HCT116 (cell line): ENCODE results near the gene MAP3K5. TPM values are rescaled to one million over a fixed set of nuclear protein-coding genes. Genes with fewer than 3 reads are reported as not detected.

Source experiments
- ATAC-seq: fragments of 200-7000 bp; cut with Tn5 transposase; 2 replicates; pipeline ENCODE4 v1.9.1; 2020; ENCODE audit warnings: mild to moderate bottlenecking, moderate library complexity
- BruUV-seq: library from RNA; stranded (reverse); fragments of 400-500 nt; replicated peaks from 2 replicates; lab custom pipeline; 2021; lab: Mats Ljungman, UMichigan
- CTCF ChIA-PET: fragments of 300-600 bp; sonication (Branson Sonifier 250); formaldehyde crosslinking; loops from one replicate; lab custom pipeline; 2021; ENCODE audit warnings: antibody characterized with exemption; lab: Charles Lee
- POLR2A ChIA-PET: fragments of 300-600, 350-600 bp; sonication (Branson Sonifier 250); formaldehyde crosslinking; loops from one replicate; lab custom pipeline; 2021; ENCODE audit warnings: antibody characterized with exemption; lab: Charles Lee
- RAD21 ChIA-PET, 2 experiments: fragments of 300-600 bp; sonication (Branson Sonifier 250); formaldehyde crosslinking; loops; one replicate each; lab custom pipeline; 2023; ENCODE audit warnings: low total read pairs in 2 of 2; ENCODE audit not compliant: uncharacterized antibody in 2 of 2, unreplicated experiment in 2 of 2, low non-redundant PET in 1 of 2; lab: Charles Lee
- DNase-seq: peaks from one replicate; pipeline ENCODE4 v3.0.0-alpha.2; 2010; ENCODE audit warnings: low read depth, low spot score
- H2AFZ ChIP-seq: fragments of 200-600 bp; shearing (Covaris generic), sonication (generic); 2 replicates; pipeline ENCODE4 v1.6.1; 2017; ENCODE audit warnings: low read depth, mixed run types, mixed read lengths, antibody characterized with exemption, low read length; ENCODE audit not compliant: poor library complexity, severe bottlenecking
- H3K27ac ChIP-seq: 2 replicates; pipeline ENCODE4 v1.5.1; 2012; ENCODE audit warnings: low read depth, low read length
- H3K27me3 ChIP-seq: fragments of 200-600 bp; sonication (generic); 2 replicates; pipeline ENCODE4 v1.6.1; 2016; ENCODE audit warnings: mixed run types, low read length, mixed read lengths; ENCODE audit not compliant: insufficient read depth
- H3K36me3 ChIP-seq, 2 experiments: fragments of 200-500 bp in 1 of 2; fragments of 200-600 bp in 1 of 2; sonication (Bioruptor generic) in 1 of 2; sonication (generic) in 1 of 2; 2 replicates each; pipeline versions ENCODE4 v1.5.1 to v1.6.1; 2014 to 2016; ENCODE audit warnings: low read length in 2 of 2, inconsistent platforms in 1 of 2, mixed read lengths in 1 of 2, mixed run types in 1 of 2; ENCODE audit not compliant: insufficient read depth in 2 of 2, control insufficient read depth in 1 of 2
- H3K4me1 ChIP-seq, 2 experiments: fragments of 200-600 bp in 1 of 2; sonication (generic) in 1 of 2; 2 replicates each; pipeline versions ENCODE4 v1.5.1 to v1.6.1; 2012 to 2017; ENCODE audit warnings: low read length in 2 of 2, inconsistent platforms in 1 of 2, mild to moderate bottlenecking in 1 of 2, mixed read lengths in 1 of 2, mixed run types in 1 of 2, moderate library complexity in 1 of 2; ENCODE audit not compliant: insufficient read depth in 2 of 2, control insufficient read depth in 1 of 2
- H3K4me2 ChIP-seq: fragments of 200-600 bp; sonication (generic); 2 replicates; pipeline ENCODE4 v1.6.1; 2017; ENCODE audit warnings: mixed run types, low read length, mixed read lengths
- H3K4me3 ChIP-seq, 2 experiments: fragments of 200-600 bp in 1 of 2; sonication (generic) in 1 of 2; replicated peaks in 1 of 2; 2 replicates each; pipeline ENCODE4 v1.5.1; 2011 to 2016; ENCODE audit warnings: low read length in 2 of 2, control low read depth in 1 of 2, low read depth in 1 of 2, mild to moderate bottlenecking in 1 of 2, mixed read lengths in 1 of 2, mixed run types in 1 of 2
- H3K79me2 ChIP-seq: fragments of 200-600 bp; sonication (generic); 2 replicates; pipeline ENCODE4 v1.6.1; 2017; ENCODE audit warnings: mild to moderate bottlenecking, mixed run types, low read length, moderate library complexity, mixed read lengths; ENCODE audit not compliant: insufficient read depth
- H3K9ac ChIP-seq: fragments of 200-600 bp; sonication (generic); 2 replicates; pipeline ENCODE4 v1.6.1; 2016; ENCODE audit warnings: low read length, mixed read lengths
- H3K9me2 ChIP-seq: fragments of 200-600 bp; sonication (generic), shearing (Covaris generic); 2 replicates; pipeline ENCODE4 v1.6.1; 2017; ENCODE audit warnings: mixed run types, mild to moderate bottlenecking, moderate library complexity; ENCODE audit not compliant: insufficient read depth
- H3K9me3 ChIP-seq, 2 experiments: fragments of 200-500 bp in 1 of 2; fragments of 200-600 bp in 1 of 2; sonication (Bioruptor generic) in 1 of 2; sonication (generic) in 1 of 2; 2 replicates each; pipeline ENCODE4 v1.6.1; 2014 to 2017; ENCODE audit warnings: low read length in 2 of 2, mixed read lengths in 2 of 2, inconsistent platforms in 1 of 2, low read depth in 1 of 2, mild to moderate bottlenecking in 1 of 2, mixed run types in 1 of 2, moderate library complexity in 1 of 2; ENCODE audit not compliant: control insufficient read depth in 1 of 2, insufficient read depth in 1 of 2
- H4K20me1 ChIP-seq: fragments of 200-600 bp; sonication (generic), shearing (Covaris generic); 2 replicates; pipeline ENCODE4 v1.6.1; 2017; ENCODE audit warnings: mixed run types, mild to moderate bottlenecking, moderate library complexity; ENCODE audit not compliant: insufficient read depth
- ATF3 ChIP-seq: IDR thresholded peaks from 2 replicates; pipeline ENCODE4 v1.6.1; 2012
- CEBPB ChIP-seq: IDR thresholded peaks from 2 replicates; pipeline ENCODE4 v1.6.1; 2012; ENCODE audit warnings: low read depth
- CTCF ChIP-seq, 3 experiments: fragments of 200-600 bp in 1 of 3; sonication (generic) in 1 of 3; IDR thresholded peaks in 2 of 3; conservative IDR thresholded peaks in 1 of 3; 2 replicates each; pipeline ENCODE4 v1.5.1; 2012 to 2017; ENCODE audit warnings: low read depth in 2 of 3, low read length in 2 of 3, antibody characterized with exemption in 1 of 3, borderline replicate concordance in 1 of 3, control low read depth in 1 of 3, mild to moderate bottlenecking in 1 of 3, mixed read lengths in 1 of 3, mixed run types in 1 of 3, moderate library complexity in 1 of 3; ENCODE audit not compliant: insufficient read depth in 1 of 3
- EGR1 ChIP-seq: IDR thresholded peaks from 2 replicates; pipeline ENCODE4 v1.6.1; 2012; ENCODE audit warnings: low read depth
- ELF1 ChIP-seq: IDR thresholded peaks from 2 replicates; pipeline ENCODE4 v1.6.1; 2012; ENCODE audit warnings: low read depth, borderline replicate concordance
- EZH2phosphoT487 ChIP-seq: fragments of 200-600 bp; IDR thresholded peaks from 2 replicates; pipeline ENCODE4 v1.6.1; 2018; ENCODE audit warnings: antibody characterized with exemption, borderline replicate concordance
- POLR2AphosphoS5 ChIP-seq: IDR thresholded peaks from 2 replicates; pipeline ENCODE4 v1.6.1; 2011; ENCODE audit warnings: mild to moderate bottlenecking, low read depth, low read length, moderate library complexity
- RAD21 ChIP-seq: IDR thresholded peaks from 2 replicates; pipeline ENCODE4 v1.6.1; 2012; ENCODE audit warnings: low read depth, mild to moderate bottlenecking
- SP1 ChIP-seq: IDR thresholded peaks from 2 replicates; pipeline ENCODE4 v1.6.1; 2012; ENCODE audit warnings: low read depth
- TCF7L2 ChIP-seq: IDR thresholded peaks from 2 replicates; pipeline ENCODE4 v1.7.0; 2011; ENCODE audit warnings: borderline replicate concordance, inconsistent platforms; ENCODE audit not compliant: insufficient read depth, insufficient read length; ENCODE audit errors: extremely low read depth
- ZFX ChIP-seq: fragments of 450-650 bp; IDR thresholded peaks from 2 replicates; pipeline ENCODE4 v1.6.1; 2017
- intact Hi-C: fragments of 100-400 bp; cut with micrococcal nuclease; formaldehyde crosslinking; loops from 2 replicates; pipeline ENCODE4 v1.10.0; 2022
- total RNA-seq: library from RNA; stranded (reverse); gene quantifications from one replicate; pipeline ENCODE4 v1.2.1, GENCODE V29; 2021; ENCODE audit not compliant: unreplicated experiment

The MAP3K5 gene
- total RNA-seq, 1 experiment from 2014 or later = 11.8 TPM

- TF ChIP-seq ELF1 (no peak), RAD21 (peak; percentile 93)
- TF ChIP-seq, all 23 proteins: peak for 12
These were observed at the start of gene MAP3K5 (continued) for GRCh38 chr6:136792410-136793262.

DNA sequence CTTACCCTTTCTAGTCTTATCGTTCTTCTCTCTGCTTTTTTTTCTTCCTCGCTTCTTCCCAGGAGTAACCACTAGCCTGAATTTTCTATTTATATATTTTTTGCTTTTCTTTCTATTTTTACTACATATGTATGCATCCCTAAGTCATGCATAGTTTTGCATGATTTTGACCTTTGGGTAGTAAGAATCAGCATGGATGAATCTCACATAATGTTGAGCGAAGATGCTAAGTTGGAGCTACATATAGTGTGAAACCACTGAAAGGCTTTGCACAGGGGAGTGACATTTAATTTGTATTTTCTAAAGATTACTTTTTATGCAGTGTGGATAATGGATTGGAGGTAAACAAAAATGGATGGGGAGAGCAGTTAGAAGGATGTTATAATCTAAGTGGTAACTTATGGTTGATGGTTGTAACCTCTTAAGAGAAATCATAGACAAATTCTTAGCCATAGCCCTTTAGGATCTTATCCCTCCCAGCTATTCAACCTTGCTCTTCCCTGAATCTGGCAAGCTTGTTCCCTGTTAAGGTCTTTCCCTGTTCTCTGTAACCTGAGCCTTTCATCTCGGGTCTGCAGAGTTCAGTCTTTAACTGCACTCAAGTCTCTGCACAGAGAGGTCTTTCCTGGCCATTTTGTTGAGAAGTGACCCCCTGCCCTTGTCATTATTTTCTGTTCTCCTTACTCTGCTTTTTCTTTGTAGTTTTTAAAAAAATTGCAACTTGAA, 48.2 kb upstream of the MAP3K5 start:
- Histone ChIP-seq H3K27ac (no peak overlapping the region), H3K4me2 (no peak overlapping the region), H2AFZ (no peak overlapping the region), H4K20me1 (no peaks in the 10 kb centered on the region), H3K79me2 (peaks cover 9% of the 10 kb centered on the region; the same call in 1 of the 2 replicates), H3K36me3 (no peaks in the 10 kb centered on the region), H3K4me1 (no peaks in the 10 kb centered on the region), H3K9me3 (no peaks in the 10 kb centered on the region), H3K4me3 (no peak overlapping the region), H3K9me2 (no peaks in the 10 kb centered on the region), H3K27me3 (no peaks in the 10 kb centered on the region), H3K9ac (no peak overlapping the region)
- ChIA-PET RAD21 (no interaction called here), CTCF (no interaction called here), POLR2A (no interaction called here)
- DNase-seq (no peak), ATAC-seq (no peak)
- BruUV-seq = no TSS peak
- intact Hi-C loops = loop anchor here (10.0 kb wide), 1 partner anchor 174 kb away; no protein-coding TSS in a partner anchor
- TF ChIP-seq TCF7L2 (no peak), EGR1 (no peak), POLR2AphosphoS5 (no peak), ZFX (no peak), EZH2phosphoT487 (no peak), CEBPB (no peak), SP1 (no peak), CTCF (IDR thresholded peaks at IDR 0.05 in 2 of 3, conservative IDR thresholded peaks at IDR 0.05 in 1 of 3; ENCODE audit: borderline replicate concordance in 1 of 3, insufficient read depth in 1 of 3, low read depth in 2 of 3, low read length in 2 of 3) (no peak), RAD21 (no peak), ATF3 (no peak)
